Caco-2 (cell line): ENCODE data around the gene FOXRED1. TPM values are rescaled to one million over a fixed set of nuclear protein-coding genes. Genes with fewer than 3 reads are reported as not detected.
A peak's percentile ranks its signal among the peaks of the same experiment; 100 is the strongest.

ENCODE experiments used
- BruUV-seq: library from RNA; stranded (reverse); fragments of 400-500 nt; replicated peaks from 2 replicates; lab custom pipeline; 2021; lab: Mats Ljungman, UMichigan
- CTCF ChIA-PET: fragments of 300-600 bp; sonication (Branson Sonifier 250); formaldehyde crosslinking; loops from one replicate; lab custom pipeline; 2022; ENCODE audit warnings: antibody characterized with exemption; lab: Charles Lee
- POLR2A ChIA-PET: fragments of 300-600 bp; sonication (Branson Sonifier 250); formaldehyde crosslinking; loops from one replicate; lab custom pipeline; 2022; ENCODE audit warnings: antibody characterized with exemption; lab: Charles Lee
- DNase-seq, 2 experiments: peaks; one replicate each; pipeline versions ENCODE4 v3.0.0 to v3.0.0-alpha.2; 2020 to 2022
- H3K27me3 ChIP-seq: replicated peaks from 2 replicates; pipeline ENCODE4 v1.6.0; 2011; ENCODE audit warnings: low read length; ENCODE audit not compliant: control insufficient read depth, insufficient read depth
- H3K36me3 ChIP-seq: 2 replicates; pipeline ENCODE4 v1.5.1; 2011; ENCODE audit warnings: low read length; ENCODE audit not compliant: control insufficient read depth, insufficient read depth
- H3K4me1 ChIP-seq: fragments of 250-450 bp; sonication (Bioruptor Pico); 2 replicates; pipeline ENCODE4 v1.5.1; 2020; ENCODE audit warnings: mild to moderate bottlenecking
- H3K4me3 ChIP-seq: 2 replicates; pipeline ENCODE4 v1.5.1; 2011; ENCODE audit warnings: low read depth, mild to moderate bottlenecking, control low read depth, low read length
- H3K9me3 ChIP-seq: fragments of 250-450 bp; sonication (Bioruptor Pico); 2 replicates; pipeline ENCODE4 v1.5.1; 2020; ENCODE audit warnings: mild to moderate bottlenecking, moderate library complexity
- H3K27ac Mint-ChIP-seq: one replicate; pipeline ENCODE4 v1.8.0; 2022; ENCODE audit warnings: mixed read lengths; ENCODE audit not compliant: unreplicated experiment
- H3K27me3 Mint-ChIP-seq: one replicate; pipeline ENCODE4 v1.8.0; 2022; ENCODE audit warnings: mixed read lengths; ENCODE audit not compliant: insufficient read depth, unreplicated experiment
- H3K36me3 Mint-ChIP-seq: one replicate; pipeline ENCODE4 v1.8.0; 2022; ENCODE audit warnings: mild to moderate bottlenecking, mixed read lengths; ENCODE audit not compliant: insufficient read depth, unreplicated experiment
- H3K4me1 Mint-ChIP-seq: one replicate; pipeline ENCODE4 v1.8.0; 2022; ENCODE audit warnings: low read depth, mixed read lengths; ENCODE audit not compliant: unreplicated experiment
- H3K4me3 Mint-ChIP-seq: one replicate; pipeline ENCODE4 v1.8.0; 2022; ENCODE audit warnings: mild to moderate bottlenecking, moderate library complexity, mixed read lengths; ENCODE audit not compliant: unreplicated experiment
- H3K9me3 Mint-ChIP-seq: one replicate; pipeline ENCODE4 v1.8.0; 2022; ENCODE audit warnings: mixed read lengths; ENCODE audit not compliant: unreplicated experiment
- CTCF ChIP-seq, 2 experiments: fragments of 200-600 bp in 1 of 2; IDR thresholded peaks; 1 replicate in 1 of 2; 2 replicates in 1 of 2; pipeline versions ENCODE4 v1.5.1 to v1.8.0; 2011 to 2022; ENCODE audit warnings: antibody characterized with exemption in 1 of 2, control low read depth in 1 of 2, inconsistent platforms in 1 of 2, low read depth in 1 of 2, low read length in 1 of 2, mild to moderate bottlenecking in 1 of 2, moderate library complexity in 1 of 2; ENCODE audit not compliant: insufficient read depth in 1 of 2, severe bottlenecking in 1 of 2, unreplicated experiment in 1 of 2
- intact Hi-C: fragments of 100-400 bp; cut with micrococcal nuclease; formaldehyde crosslinking; loops from one replicate; pipeline ENCODE4 v1.10.0; 2022; ENCODE audit not compliant: unreplicated experiment
- total RNA-seq: library from RNA; stranded (reverse); gene quantifications from 2 replicates; pipeline ENCODE4 v1.2.3, GENCODE V29; 2022

Gene FOXRED1
- total RNA-seq, 1 experiment from 2014 or later: 91.7 TPM

- CTCF ChIA-PET: no interaction called here
These were observed 13.4 kb downstream of the FOXRED1 start for GRCh38 chr11:126282361-126282735.

GRCh38 chr11:126282736-126283591, 14.0 kb downstream of the FOXRED1 start, which contains the start of gene TIRAP:
Gene TIRAP, plus strand, starts transcription at chr11:126283093. Its CDS starts 7,802 bp downstream, at chr11:126290895.
- Mint-ChIP-seq H3K4me1 (peaks cover 11% of the 10 kb centered on the region), H3K36me3 (peaks cover 24% of the 10 kb centered on the region), H3K27ac (peak within 1 kb of the TSS; percentile 80), H3K4me3 (peak within 1 kb of the TSS; percentile 96), H3K27me3 (no peaks in the 10 kb centered on the region), H3K9me3 (no peaks in the 10 kb centered on the region)
- peak; percentile 70 to 82 for DNase-seq
- POLR2A ChIA-PET: interaction anchor here (0.7 to 2.6 kb wide), 2 partner anchors 14 to 79 kb away, joined by 3 to 14 read pairs; partner anchors contain the start of genes FOXRED1 and SRPRA
- intact Hi-C loops: loop anchor here (1.0 kb wide), 2 partner anchors 14 to 21 kb away; partner anchors contain the start of genes DCPS and FOXRED1
- BruUV-seq: no TSS peak
- Histone ChIP-seq H3K9me3 (no peaks in the 10 kb centered on the region), H3K4me1 (peaks cover 7% of the 10 kb centered on the region), H3K4me3 (peak within 1 kb of the TSS; percentile 71), H3K27me3 (no peaks in the 10 kb centered on the region), H3K36me3 (no peaks in the 10 kb centered on the region)
- CTCF ChIA-PET: no interaction called here
- peak in 1 of 2 experiments; percentile 5 for TF ChIP-seq CTCF (IDR thresholded peaks at IDR 0.05; ENCODE audit: insufficient read depth in 1 of 2, low read depth in 1 of 2, low read length in 1 of 2, severe bottlenecking in 1 of 2, unreplicated experiment in 1 of 2)

More at GRCh38 chr11:126282361-126282735, 13.4 kb downstream of the FOXRED1 start:
- DNase-seq: peak in 1 of 2 experiments; percentile 66
- Mint-ChIP-seq H3K27ac (peak overlapping the region; percentile 73), H3K9me3 (no peaks in the 10 kb centered on the region), H3K36me3 (peaks cover 27% of the 10 kb centered on the region), H3K4me3 (peak overlapping the region; percentile 96), H3K4me1 (peaks cover 11% of the 10 kb centered on the region), H3K27me3 (no peaks in the 10 kb centered on the region)
- POLR2A ChIA-PET: interaction anchor here (0.7 to 2.6 kb wide), 2 partner anchors 13 to 78 kb away, joined by 3 to 14 read pairs; partner anchors contain the start of genes FOXRED1 and SRPRA
- intact Hi-C loops: no loop called here
- peaks cover 7% of the 10 kb centered on the region for H3K4me1 ChIP-seq
- H3K36me3 ChIP-seq: no peaks in the 10 kb centered on the region
- peak overlapping the region; percentile 71 for H3K4me3 ChIP-seq
- BruUV-seq: TSS peak; percentile 59
- no peaks in the 10 kb centered on the region for H3K9me3 ChIP-seq
- no peak for TF ChIP-seq CTCF (IDR thresholded peaks at IDR 0.05; ENCODE audit: insufficient read depth in 1 of 2, low read depth in 1 of 2, low read length in 1 of 2, severe bottlenecking in 1 of 2, unreplicated experiment in 1 of 2)
- H3K27me3 ChIP-seq: no peaks in the 10 kb centered on the region

- H3K27me3 Mint-ChIP-seq: no peaks in the 10 kb centered on the region
- H3K27ac Mint-ChIP-seq: no peak overlapping the region
- TF ChIP-seq CTCF (IDR thresholded peaks at IDR 0.05; ENCODE audit: insufficient read depth in 1 of 2, low read depth in 1 of 2, low read length in 1 of 2, severe bottlenecking in 1 of 2, unreplicated experiment in 1 of 2): no peak
- H3K9me3 ChIP-seq: no peaks in the 10 kb centered on the region
- CTCF ChIA-PET: no interaction called here
- H3K36me3 ChIP-seq: no peaks in the 10 kb centered on the region
- POLR2A ChIA-PET: interaction anchor here (0.7 kb wide), 1 partner anchor 12 kb away, joined by 4 read pairs; no protein-coding TSS in a partner anchor
- BruUV-seq: no TSS peak
- H3K9me3 Mint-ChIP-seq: no peaks in the 10 kb centered on the region
- no peak overlapping the region for H3K4me3 ChIP-seq
- peaks cover 13% of the 10 kb centered on the region for H3K4me1 ChIP-seq
- DNase-seq: no peak
- no peak overlapping the region for H3K4me3 Mint-ChIP-seq
- no peaks in the 10 kb centered on the region for H3K27me3 ChIP-seq
- peaks cover 11% of the 10 kb centered on the region for H3K4me1 Mint-ChIP-seq
- peaks cover 26% of the 10 kb centered on the region for H3K36me3 Mint-ChIP-seq
- intact Hi-C loops: no loop called here
These were observed 15.9 kb downstream of the FOXRED1 start for GRCh38 chr11:126284829-126285228.
